H1 (cell line): ENCODE measurements around the gene CPO. TPM values are rescaled to one million over a fixed set of nuclear protein-coding genes. Genes with fewer than 3 reads are reported as not detected.

Experiments
- ATF2 ChIP-seq: IDR thresholded peaks from 2 replicates; pipeline ENCODE4 v1.6.1; 2012; ENCODE audit warnings: low read length, inconsistent platforms
- BACH1 ChIP-seq: IDR thresholded peaks from 2 replicates; pipeline ENCODE4 v1.6.1; 2012; ENCODE audit warnings: low read length, improper control_type of control experiment
- CREB1 ChIP-seq: IDR thresholded peaks from 2 replicates; pipeline ENCODE4 v1.6.1; 2012; ENCODE audit warnings: inconsistent platforms
- CTBP2 ChIP-seq: IDR thresholded peaks from 2 replicates; pipeline ENCODE4 v1.7.0; 2011; ENCODE audit warnings: borderline replicate concordance, mild to moderate bottlenecking, moderate library complexity, mixed read lengths, low read length; ENCODE audit not compliant: insufficient read depth, insufficient read length
- CTCF ChIP-seq, 3 experiments: IDR thresholded peaks; 1 replicate in 2 of 3; 2 replicates in 1 of 3; pipeline versions ENCODE4 v1.5.1 to v1.6.1; 2011; ENCODE audit warnings: low read length in 3 of 3, mild to moderate bottlenecking in 3 of 3, inconsistent platforms in 2 of 3, low read depth in 1 of 3, moderate library complexity in 1 of 3; ENCODE audit not compliant: insufficient read depth in 1 of 3; ENCODE audit errors: control extremely low read depth in 1 of 3
- E2F6 ChIP-seq: IDR thresholded peaks from 2 replicates; pipeline ENCODE4 v1.6.1; 2012; ENCODE audit warnings: inconsistent platforms
- FOSL1 ChIP-seq: IDR thresholded peaks from 2 replicates; pipeline ENCODE4 v1.6.1; 2011; ENCODE audit warnings: mild to moderate bottlenecking, low read depth, low read length, moderate library complexity; ENCODE audit not compliant: insufficient read depth
- HDAC6 ChIP-seq: IDR thresholded peaks from one replicate; pipeline ENCODE4 v1.7.1; 2012; ENCODE audit warnings: low read depth, mild to moderate bottlenecking, inconsistent platforms, low read length, moderate library complexity
- KDM4A ChIP-seq: IDR thresholded peaks from one replicate; pipeline ENCODE4 v1.7.1; 2012; ENCODE audit warnings: low read depth, mild to moderate bottlenecking, moderate library complexity, low read length, inconsistent platforms; ENCODE audit not compliant: severe bottlenecking
- MAX ChIP-seq: IDR thresholded peaks from 2 replicates; pipeline ENCODE4 v1.6.1; 2012; ENCODE audit warnings: inconsistent platforms
- POLR2AphosphoS5 ChIP-seq: IDR thresholded peaks from 2 replicates; pipeline ENCODE4 v1.6.1; 2011; ENCODE audit warnings: low read depth, low read length
- POU5F1 ChIP-seq: IDR thresholded peaks from 2 replicates; pipeline ENCODE4 v1.6.1; 2011; ENCODE audit warnings: low read depth, mild to moderate bottlenecking, low read length, moderate library complexity
- RAD21 ChIP-seq, 2 experiments: IDR thresholded peaks in 1 of 2; conservative IDR thresholded peaks in 1 of 2; 2 replicates each; pipeline ENCODE4 v1.6.1; 2011; ENCODE audit warnings: low read depth in 2 of 2, low read length in 2 of 2, improper control_type of control experiment in 1 of 2, inconsistent platforms in 1 of 2, mild to moderate bottlenecking in 1 of 2, moderate library complexity in 1 of 2
- RXRA ChIP-seq: IDR thresholded peaks from 2 replicates; pipeline ENCODE4 v1.6.1; 2011; ENCODE audit warnings: low read depth, mild to moderate bottlenecking, low read length, moderate library complexity; ENCODE audit not compliant: insufficient read depth
- SIX5 ChIP-seq: IDR thresholded peaks from 2 replicates; pipeline ENCODE4 v1.6.1; 2011; ENCODE audit warnings: mild to moderate bottlenecking, low read depth, low read length
- SP2 ChIP-seq: IDR thresholded peaks from 2 replicates; pipeline ENCODE4 v1.6.1; 2012; ENCODE audit warnings: mild to moderate bottlenecking, low read length, inconsistent platforms
- TBP ChIP-seq: IDR thresholded peaks from 2 replicates; pipeline ENCODE4 v1.6.1; 2011; ENCODE audit warnings: low read depth, low read length, improper control_type of control experiment
- TCF12 ChIP-seq: IDR thresholded peaks from 2 replicates; pipeline ENCODE4 v1.6.1; 2011; ENCODE audit warnings: low read depth, mild to moderate bottlenecking, low read length
- polyA plus RNA-seq, 7 experiments: library from polyadenylated mRNA; depleted of rRNA in 3 of 7; stranded (reverse) in 5 of 7; unstranded in 2 of 7; fragments of >200 nt in 5 of 7; fragments of 200-250 nt in 2 of 7; gene quantifications; 1 replicate in 5 of 7; 2 replicates in 1 of 7; 4 replicates in 1 of 7; pipeline versions ENCODE4 v1.2.1 to v1.2.3, GENCODE V29; 2011 to 2013; ENCODE audit warnings: missing spikeins in 2 of 7, mixed read lengths in 2 of 7
- total RNA-seq: library from RNA; stranded (reverse); fragmentation: NEBNext Ultra II Directional; extraction: Animal tissue kit (Norgen Biotek cat#: 25700); gene quantifications from 2 replicates; pipeline ENCODE4 v1.2.1, GENCODE V29; 2021

The CPO gene
- total and polyA plus RNA-seq, 2 of the 8 experiments (the other 6 are each of a cell fraction or from before 2014, with no cell fraction given) = 1.3 TPM

GRCh38 chr2:207008105-207008990 is 69.0 kb downstream of the CPO start (continued):
- TF ChIP-seq CTCF (IDR thresholded peaks at IDR 0.05; ENCODE audit: control extremely low read depth in 1 of 3, insufficient read depth in 1 of 3, low read depth in 1 of 3, low read length in 3 of 3) (peak in 1 of 3 experiments; percentile 36; a peak in 1 of 4 replicates), BACH1 (no peak), HDAC6 (no peak), FOSL1 (no peak), E2F6 (no peak), TCF12 (0 out of 2 replicates have a peak, but pooled peaks have one; percentile 35), RXRA (no peak), MAX (peak; percentile 50; the same call in 1 of the 2 replicates), CTBP2 (no peak), POLR2AphosphoS5 (peak; percentile 34; the same call in 1 of the 2 replicates), SIX5 (no peak), ATF2 (peak; percentile 98; the same call in 1 of the 2 replicates), SP2 (no peak), CREB1 (peak; percentile 87), TBP (peak; percentile 16; the same call in 1 of the 2 replicates), KDM4A (no peak), RAD21 (IDR thresholded peaks at IDR 0.05 in 1 of 2, conservative IDR thresholded peaks at IDR 0.05 in 1 of 2; ENCODE audit: low read depth in 2 of 2, low read length in 2 of 2) (peak; percentile 3 to 20; a peak in 1 of 4 replicates), POU5F1 (no peak)
